NCI-H2171 treated with DMSO at 0.1 percent for 48 hours (cell line): ENCODE measurements around the gene C12orf42.
A peak's percentile ranks its signal among the peaks of the same experiment; 100 is the strongest.

Experiments
- DNase-seq: peaks from one replicate; lab custom pipeline; 2025; lab: John Stamatoyannopoulos, UW

Gene C12orf42

GRCh38 chr12:103423516-103423910 is 72.3 kb downstream of the C12orf42 start:
- DNase-seq = no peak

- peak; percentile 92 for DNase-seq
Observed at GRCh38 chr12:103422746-103423515, 72.8 kb downstream of the C12orf42 start.

GRCh38 chr12:103422328-103422727 is 73.4 kb downstream of the C12orf42 start:
- DNase-seq = no peak

GRCh38 chr12:103421402-103421801 is 74.4 kb downstream of the C12orf42 start:
- no peak for DNase-seq

- DNase-seq = peak; percentile 50
Observed at GRCh38 chr12:103415681-103416080, 80.1 kb downstream of the C12orf42 start.

- DNase-seq = peak; percentile 57
Observed at GRCh38 chr12:103401421-103401820, 94.3 kb downstream of the C12orf42 start.

- DNase-seq = peak; percentile 27
Observed at GRCh38 chr12:103399986-103400385, 95.8 kb downstream of the C12orf42 start.

GRCh38 chr12:103397536-103397935 is 98.2 kb downstream of the C12orf42 start:
- DNase-seq = no peak

GRCh38 chr12:103392722-103393121 is 103.0 kb downstream of the C12orf42 start:
- DNase-seq = peak; percentile 95

- no peak for DNase-seq
Observed at GRCh38 chr12:103391103-103391502, 104.7 kb downstream of the C12orf42 start.

GRCh38 chr12:103387385-103387784 is 108.4 kb downstream of the C12orf42 start:
- no peak for DNase-seq

- no peak for DNase-seq
Observed at GRCh38 chr12:103386451-103386850, 109.3 kb downstream of the C12orf42 start.

GRCh38 chr12:103382736-103383346 is 112.9 kb downstream of the C12orf42 start:
- no peak for DNase-seq

- no peak for DNase-seq
Observed at GRCh38 chr12:103382119-103382518, 113.6 kb downstream of the C12orf42 start.

GRCh38 chr12:103379670-103380069 is 116.1 kb downstream of the C12orf42 start:
- DNase-seq = no peak

GRCh38 chr12:103373088-103373523 is 122.7 kb downstream of the C12orf42 start:
- DNase-seq = no peak

GRCh38 chr12:103369929-103370328 is 125.8 kb downstream of the C12orf42 start:
- no peak for DNase-seq

- DNase-seq = no peak
Observed at GRCh38 chr12:103368167-103368566, 127.6 kb downstream of the C12orf42 start.

GRCh38 chr12:103354403-103354802 is 141.4 kb downstream of the C12orf42 start:
- DNase-seq = no peak

- no peak for DNase-seq
Observed at GRCh38 chr12:103353913-103354312, 141.9 kb downstream of the C12orf42 start.

- DNase-seq = no peak
Observed at GRCh38 chr12:103350116-103350515, 145.7 kb downstream of the C12orf42 start.

GRCh38 chr12:103348935-103349334 is 146.8 kb downstream of the C12orf42 start:
- DNase-seq = no peak

GRCh38 chr12:103336940-103337339 is 158.8 kb downstream of the C12orf42 start:
- DNase-seq = no peak

- peak; percentile 96 for DNase-seq
Observed at GRCh38 chr12:103334466-103334865, 161.3 kb downstream of the C12orf42 start.
